ENCODE results near the gene HS3ST3A1. TPM values are rescaled to one million over a fixed set of nuclear protein-coding genes. Genes with fewer than 3 reads are reported as not detected.

HS3ST3A1 gene
- total and polyA plus RNA-seq, 4 donors, result 0.40 to 6.5 (median 2.5) TPM

Small RNA genes within 50 kb of the gene (small RNA-seq; reads per million reads assigned to genes)
- not detected for gene MIR548H3
